Suprapubic skin (tissue), 4 donors: Measurements from ENCODE around the gene TRIM13. TPM values are rescaled to one million over a fixed set of nuclear protein-coding genes. Genes with fewer than 3 reads are reported as not detected.

Experiments used
- DNase-seq, 2 donors: peaks; one replicate each; pipeline ENCODE4 v3.0.0-alpha.2; 2019; ENCODE audit warnings: low spot score in 2 of 2
- H3K27ac ChIP-seq: fragments of 200-600 bp; sonication (generic); one replicate; pipeline ENCODE4 v1.5.1; 2019
- H3K27me3 ChIP-seq: fragments of 200-600 bp; sonication (generic); one replicate; pipeline ENCODE4 v1.5.1; 2019
- H3K36me3 ChIP-seq: fragments of 200-600 bp; sonication (generic); one replicate; pipeline ENCODE4 v1.5.1; 2019
- H3K4me1 ChIP-seq: fragments of 200-600 bp; sonication (generic); one replicate; pipeline ENCODE4 v1.5.1; 2019
- H3K4me3 ChIP-seq: fragments of 200-600 bp; sonication (generic); one replicate; pipeline ENCODE4 v1.5.1; 2019; ENCODE audit warnings: mild to moderate bottlenecking
- H3K9me3 ChIP-seq: fragments of 200-600 bp; sonication (generic); one replicate; pipeline ENCODE4 v1.5.1; 2019
- CTCF ChIP-seq, 2 donors: fragments of 200-600 bp in 1 of 2; fragments of 450-650 bp in 1 of 2; sonication (generic) in 1 of 2; IDR thresholded peaks; one replicate each; pipeline ENCODE4 v1.5.1; 2016 to 2019; ENCODE audit warnings: antibody characterized with exemption in 2 of 2, mild to moderate bottlenecking in 1 of 2, moderate library complexity in 1 of 2
- EP300 ChIP-seq: sonication (generic); formaldehyde crosslinking; IDR thresholded peaks from one replicate; pipeline ENCODE4 v1.6.1; 2017; ENCODE audit warnings: antibody characterized with exemption
- POLR2A ChIP-seq, 2 donors: fragments of 450-650 bp; IDR thresholded peaks; one replicate each; pipeline ENCODE4 v1.6.1; 2017; ENCODE audit warnings: antibody characterized with exemption in 2 of 2, mild to moderate bottlenecking in 2 of 2, moderate library complexity in 2 of 2
- POLR2AphosphoS5 ChIP-seq, 3 donors: sonication (generic); formaldehyde crosslinking; IDR thresholded peaks; one replicate each; pipeline ENCODE4 v1.6.1; 2017; ENCODE audit warnings: antibody characterized with exemption in 3 of 3
- WGBS: methylation state at CpG from one replicate; pipeline ENCODE4 v1.1.5; 2018; 5-methylcytosine and 5-hydroxymethylcytosine counted together
- total RNA-seq, 4 donors: library from RNA; depleted of rRNA; stranded (reverse); fragments of >200 nt; gene quantifications; one replicate each; pipeline ENCODE4 v1.1.0, GENCODE V29; 2016

TRIM13 gene
- total RNA-seq, 4 donors from 2014 or later, result 18.1 to 30.9 (median 27.4) TPM

DNA sequence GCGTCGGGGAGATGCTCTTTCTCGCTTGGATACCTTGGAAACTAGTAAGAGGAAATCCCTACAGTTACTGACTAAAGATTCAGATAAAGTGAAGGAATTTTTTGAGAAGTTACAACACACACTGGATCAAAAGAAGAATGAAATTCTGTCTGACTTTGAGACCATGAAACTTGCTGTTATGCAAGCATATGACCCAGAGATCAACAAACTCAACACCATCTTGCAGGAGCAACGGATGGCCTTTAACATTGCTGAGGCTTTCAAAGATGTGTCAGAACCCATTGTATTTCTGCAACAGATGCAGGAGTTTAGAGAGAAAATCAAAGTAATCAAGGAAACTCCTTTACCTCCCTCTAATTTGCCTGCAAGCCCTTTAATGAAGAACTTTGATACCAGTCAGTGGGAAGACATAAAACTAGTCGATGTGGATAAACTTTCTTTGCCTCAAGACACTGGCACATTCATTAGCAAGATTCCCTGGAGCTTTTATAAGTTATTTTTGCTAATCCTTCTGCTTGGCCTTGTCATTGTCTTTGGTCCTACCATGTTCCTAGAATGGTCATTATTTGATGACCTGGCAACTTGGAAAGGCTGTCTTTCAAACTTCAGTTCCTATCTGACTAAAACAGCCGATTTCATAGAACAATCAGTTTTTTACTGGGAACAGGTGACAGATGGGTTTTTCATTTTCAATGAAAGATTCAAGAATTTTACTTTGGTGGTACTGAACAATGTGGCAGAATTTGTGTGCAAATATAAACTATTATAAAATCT, 15.7 kb downstream of the TRIM13 start:
- Histone ChIP-seq H3K4me3 (no peak overlapping the region), H3K36me3 (peaks cover 31% of the 10 kb centered on the region), H3K27ac (no peak overlapping the region), H3K9me3 (no peaks in the 10 kb centered on the region), H3K27me3 (no peaks in the 10 kb centered on the region), H3K4me1 (peaks cover 12% of the 10 kb centered on the region)
- TF ChIP-seq POLR2A (IDR thresholded peaks at IDR 0.05) (no peak), CTCF (IDR thresholded peaks at IDR 0.05) (no peak), POLR2AphosphoS5 (IDR thresholded peaks at IDR 0.05) (no peak), EP300 (no peak)
- no peak for DNase-seq
- WGBS, result 85% methylated on average over 6 of the region's 6 CpGs

DNA sequence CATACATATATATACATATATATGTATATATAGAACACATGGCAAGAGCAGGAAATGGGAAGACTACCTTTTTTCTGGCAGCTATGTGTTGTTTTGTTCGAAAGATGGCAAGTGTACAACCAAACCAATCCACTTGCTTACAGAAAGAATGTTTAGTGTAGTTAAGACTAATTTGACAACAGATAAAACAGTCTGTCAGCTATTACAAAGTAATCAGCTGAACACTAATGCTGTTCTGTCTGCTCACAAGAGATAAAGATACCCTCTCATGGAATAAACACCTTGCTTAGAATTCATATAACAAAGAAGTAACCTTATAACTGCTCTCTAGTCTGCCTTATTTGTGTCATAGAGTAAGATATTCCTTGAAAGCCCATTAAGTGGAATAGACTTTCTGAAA, 17.5 kb downstream of the TRIM13 start:
- 82% methylated on average over 1 of the region's 1 CpG for WGBS
- Histone ChIP-seq H3K27me3 (no peaks in the 10 kb centered on the region), H3K4me1 (peaks cover 13% of the 10 kb centered on the region), H3K4me3 (no peak overlapping the region), H3K9me3 (no peaks in the 10 kb centered on the region), H3K27ac (no peak overlapping the region), H3K36me3 (peaks cover 33% of the 10 kb centered on the region)
- TF ChIP-seq EP300 (no peak), POLR2A (IDR thresholded peaks at IDR 0.05) (no peak), CTCF (IDR thresholded peaks at IDR 0.05) (no peak), POLR2AphosphoS5 (IDR thresholded peaks at IDR 0.05) (no peak)
- no peak for DNase-seq

DNA sequence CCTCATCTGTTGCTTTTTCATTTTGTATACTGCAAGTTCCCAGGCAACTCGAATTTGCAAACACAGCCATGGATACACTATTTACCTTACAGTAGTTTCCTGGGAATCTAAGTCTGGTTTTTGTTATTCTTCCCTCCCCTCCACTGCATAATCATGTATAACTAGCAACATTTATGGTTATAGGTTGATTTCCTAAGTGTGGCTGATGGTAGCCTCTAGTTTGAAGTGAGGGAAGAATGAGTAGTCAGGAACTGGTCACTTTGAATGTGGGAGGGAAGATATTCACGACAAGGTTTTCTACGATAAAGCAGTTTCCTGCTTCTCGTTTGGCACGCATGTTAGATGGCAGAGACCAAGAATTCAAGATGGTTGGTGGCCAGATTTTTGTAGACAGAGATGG, 18.4 kb downstream of the TRIM13 start, which contains the start of gene KCNRG:
Gene KCNRG, plus strand, starts transcription at position 187 of the 400 bp plus-strand sequence. Its CDS starts 50 bp downstream, at position 237.
- TF ChIP-seq EP300, result no peak
- no peak for TF ChIP-seq CTCF (IDR thresholded peaks at IDR 0.05)
- TF ChIP-seq POLR2AphosphoS5 (IDR thresholded peaks at IDR 0.05), result peak in 1 of 3 donors; percentile 24
- no peak for TF ChIP-seq POLR2A (IDR thresholded peaks at IDR 0.05)
- Histone ChIP-seq H3K27me3 (no peaks in the 10 kb centered on the region), H3K36me3 (peaks cover 41% of the 10 kb centered on the region), H3K9me3 (no peaks in the 10 kb centered on the region), H3K4me1 (peaks cover 13% of the 10 kb centered on the region), H3K4me3 (no peak within 1 kb of the TSS), H3K27ac (peak within 1 kb of the TSS; percentile 38)
- DNase-seq, result no peak
- 36% methylated on average over 5 of the region's 5 CpGs for WGBS

GRCh38 chr13:50015750-50016149, 18.9 kb downstream of the TRIM13 start:
- DNase-seq, result no peak
- WGBS, result 73% methylated on average over 4 of the region's 4 CpGs
- H3K9me3 ChIP-seq, result no peaks in the 10 kb centered on the region
- TF ChIP-seq CTCF (IDR thresholded peaks at IDR 0.05) (no peak), EP300 (no peak), POLR2AphosphoS5 (IDR thresholded peaks at IDR 0.05) (no peak), POLR2A (IDR thresholded peaks at IDR 0.05) (no peak)
- peaks cover 13% of the 10 kb centered on the region for H3K4me1 ChIP-seq
- peaks cover 45% of the 10 kb centered on the region for H3K36me3 ChIP-seq
- no peak overlapping the region for H3K4me3 ChIP-seq
- H3K27me3 ChIP-seq, result no peaks in the 10 kb centered on the region
- peak overlapping the region; percentile 38 for H3K27ac ChIP-seq

DNA sequence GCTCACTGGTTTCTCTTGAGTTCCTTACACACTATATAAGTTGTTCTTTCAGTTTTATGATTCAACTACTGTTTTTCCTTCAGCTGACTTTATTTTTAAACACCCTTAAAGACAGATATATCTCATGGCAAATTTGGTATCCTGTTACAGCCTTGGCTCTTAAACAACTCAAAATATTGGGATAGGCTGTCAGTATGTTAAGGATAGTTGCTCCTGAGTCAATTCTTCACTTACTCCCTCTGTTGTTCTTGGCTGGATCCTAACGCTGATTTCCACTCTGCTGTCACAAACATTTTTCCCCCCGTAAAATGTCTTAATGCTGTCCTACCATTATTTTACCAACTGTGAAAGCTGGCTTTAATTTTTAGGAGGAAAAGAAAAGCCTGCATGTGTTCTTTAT, 19.6 kb downstream of the TRIM13 start:
- H3K27ac ChIP-seq, result no peak overlapping the region
- TF ChIP-seq CTCF (IDR thresholded peaks at IDR 0.05) (no peak), POLR2A (IDR thresholded peaks at IDR 0.05) (no peak), EP300 (no peak), POLR2AphosphoS5 (IDR thresholded peaks at IDR 0.05) (no peak)
- 65% methylated on average over 2 of the region's 2 CpGs for WGBS

More for the DNA sequence above, 19.6 kb downstream of the TRIM13 start:
- Histone ChIP-seq H3K36me3 (peaks cover 45% of the 10 kb centered on the region), H3K4me3 (no peak overlapping the region), H3K27me3 (no peaks in the 10 kb centered on the region), H3K4me1 (peaks cover 13% of the 10 kb centered on the region), H3K9me3 (no peaks in the 10 kb centered on the region)
- DNase-seq, result no peak
